Suprapubic skin (tissue), 4 donors: ENCODE measurements around the gene SPRYD3. TPM values are rescaled to one million over a fixed set of nuclear protein-coding genes. Genes with fewer than 3 reads are reported as not detected.
A peak's percentile ranks its signal among the peaks of the same experiment; 100 is the strongest.

Source experiments
- DNase-seq, 2 donors: peaks; one replicate each; pipeline ENCODE4 v3.0.0-alpha.2; 2019; ENCODE audit warnings: low spot score in 2 of 2
- H3K27ac ChIP-seq: fragments of 200-600 bp; sonication (generic); one replicate; pipeline ENCODE4 v1.5.1; 2019
- H3K27me3 ChIP-seq: fragments of 200-600 bp; sonication (generic); one replicate; pipeline ENCODE4 v1.5.1; 2019
- H3K36me3 ChIP-seq: fragments of 200-600 bp; sonication (generic); one replicate; pipeline ENCODE4 v1.5.1; 2019
- H3K4me1 ChIP-seq: fragments of 200-600 bp; sonication (generic); one replicate; pipeline ENCODE4 v1.5.1; 2019
- H3K4me3 ChIP-seq: fragments of 200-600 bp; sonication (generic); one replicate; pipeline ENCODE4 v1.5.1; 2019; ENCODE audit warnings: mild to moderate bottlenecking
- H3K9me3 ChIP-seq: fragments of 200-600 bp; sonication (generic); one replicate; pipeline ENCODE4 v1.5.1; 2019
- EP300 ChIP-seq: sonication (generic); formaldehyde crosslinking; IDR thresholded peaks from one replicate; pipeline ENCODE4 v1.6.1; 2017; ENCODE audit warnings: antibody characterized with exemption
- POLR2A ChIP-seq, 2 donors: fragments of 450-650 bp; IDR thresholded peaks; one replicate each; pipeline ENCODE4 v1.6.1; 2017; ENCODE audit warnings: antibody characterized with exemption in 2 of 2, mild to moderate bottlenecking in 2 of 2, moderate library complexity in 2 of 2
- POLR2AphosphoS5 ChIP-seq, 3 donors: sonication (generic); formaldehyde crosslinking; IDR thresholded peaks; one replicate each; pipeline ENCODE4 v1.6.1; 2017; ENCODE audit warnings: antibody characterized with exemption in 3 of 3
- WGBS: methylation state at CpG from one replicate; pipeline ENCODE4 v1.1.5; 2018; 5-methylcytosine and 5-hydroxymethylcytosine counted together
- total RNA-seq, 4 donors: library from RNA; depleted of rRNA; stranded (reverse); fragments of >200 nt; gene quantifications; one replicate each; pipeline ENCODE4 v1.1.0, GENCODE V29; 2016
- TF ChIP-seq, protein P1 (sequence below), 2 donors: fragments of 200-600 bp in 1 of 2; fragments of 450-650 bp in 1 of 2; sonication (generic) in 1 of 2; IDR thresholded peaks; one replicate each; pipeline ENCODE4 v1.5.1; 2016 to 2019; ENCODE audit warnings: antibody characterized with exemption in 2 of 2, mild to moderate bottlenecking in 1 of 2, moderate library complexity in 1 of 2

The SPRYD3 gene
- total RNA-seq, 4 donors from 2014 or later: 26.4 to 44.0 (median 34.4) TPM

DNA sequence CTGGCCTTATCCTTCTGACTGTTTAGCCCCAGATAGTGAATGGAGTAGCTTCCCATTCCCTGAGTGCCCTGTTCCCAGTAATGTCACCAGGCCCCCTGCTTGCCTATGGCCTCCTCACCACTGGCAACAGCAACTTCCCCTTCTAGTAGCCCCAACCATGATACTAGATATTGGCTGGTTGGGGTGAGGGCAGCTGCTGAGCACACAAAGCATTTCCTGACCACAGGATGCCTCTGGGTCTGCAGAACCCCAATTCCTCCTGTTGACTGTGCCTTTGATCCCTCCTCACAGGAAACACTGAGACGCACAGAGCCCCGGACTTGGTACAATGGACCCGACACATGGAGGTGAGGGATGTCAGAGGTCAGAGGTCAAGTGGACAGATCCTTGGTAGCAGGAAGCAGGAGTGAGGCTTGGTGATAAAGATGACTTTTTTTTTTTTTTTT lies 24.7 kb upstream of the SPRYD3 start:
- H3K36me3 ChIP-seq: peaks cover 4% of the 10 kb centered on the region
- H3K9me3 ChIP-seq: no peaks in the 10 kb centered on the region
- no peak overlapping the region for H3K4me3 ChIP-seq
- no peak overlapping the region for H3K27ac ChIP-seq
- 63% methylated on average over 3 of the region's 3 CpGs for WGBS
- no peaks in the 10 kb centered on the region for H3K27me3 ChIP-seq
- TF ChIP-seq, protein P1, sequence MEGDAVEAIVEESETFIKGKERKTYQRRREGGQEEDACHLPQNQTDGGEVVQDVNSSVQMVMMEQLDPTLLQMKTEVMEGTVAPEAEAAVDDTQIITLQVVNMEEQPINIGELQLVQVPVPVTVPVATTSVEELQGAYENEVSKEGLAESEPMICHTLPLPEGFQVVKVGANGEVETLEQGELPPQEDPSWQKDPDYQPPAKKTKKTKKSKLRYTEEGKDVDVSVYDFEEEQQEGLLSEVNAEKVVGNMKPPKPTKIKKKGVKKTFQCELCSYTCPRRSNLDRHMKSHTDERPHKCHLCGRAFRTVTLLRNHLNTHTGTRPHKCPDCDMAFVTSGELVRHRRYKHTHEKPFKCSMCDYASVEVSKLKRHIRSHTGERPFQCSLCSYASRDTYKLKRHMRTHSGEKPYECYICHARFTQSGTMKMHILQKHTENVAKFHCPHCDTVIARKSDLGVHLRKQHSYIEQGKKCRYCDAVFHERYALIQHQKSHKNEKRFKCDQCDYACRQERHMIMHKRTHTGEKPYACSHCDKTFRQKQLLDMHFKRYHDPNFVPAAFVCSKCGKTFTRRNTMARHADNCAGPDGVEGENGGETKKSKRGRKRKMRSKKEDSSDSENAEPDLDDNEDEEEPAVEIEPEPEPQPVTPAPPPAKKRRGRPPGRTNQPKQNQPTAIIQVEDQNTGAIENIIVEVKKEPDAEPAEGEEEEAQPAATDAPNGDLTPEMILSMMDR (IDR thresholded peaks at IDR 0.05): no peak
- no peak for TF ChIP-seq POLR2A (IDR thresholded peaks at IDR 0.05)
- no peak for TF ChIP-seq POLR2AphosphoS5 (IDR thresholded peaks at IDR 0.05)
- no peak for TF ChIP-seq EP300
- H3K4me1 ChIP-seq: peaks cover 25% of the 10 kb centered on the region
- peak; percentile 45 to 58 for DNase-seq

GRCh38 chr12:53102883-53103807 lies 24.0 kb upstream of the SPRYD3 start, which contains the start of gene SOAT2:
SOAT2 (plus strand) TSS chr12:53103486; CDS start chr12:53103578, 92 bp downstream.
- H3K9me3 ChIP-seq: no peaks in the 10 kb centered on the region
- H3K27me3 ChIP-seq: no peaks in the 10 kb centered on the region
- H3K27ac ChIP-seq: no peak within 1 kb of the TSS
- no peak within 1 kb of the TSS for H3K4me3 ChIP-seq
- TF ChIP-seq POLR2AphosphoS5 (IDR thresholded peaks at IDR 0.05): no peak
- TF ChIP-seq, protein P1 (IDR thresholded peaks at IDR 0.05): no peak
- no peak for TF ChIP-seq POLR2A (IDR thresholded peaks at IDR 0.05)
- no peak for TF ChIP-seq EP300
- peaks cover 4% of the 10 kb centered on the region for H3K36me3 ChIP-seq
- DNase-seq: peak; percentile 59 to 79
- H3K4me1 ChIP-seq: peaks cover 32% of the 10 kb centered on the region
- 80% methylated on average over 21 of the region's 23 CpGs for WGBS

- WGBS: 87% methylated on average over 12 of the region's 12 CpGs
- Histone ChIP-seq H3K27ac (no peak overlapping the region), H3K27me3 (no peaks in the 10 kb centered on the region), H3K4me1 (peaks cover 42% of the 10 kb centered on the region), H3K4me3 (no peak overlapping the region), H3K9me3 (no peaks in the 10 kb centered on the region), H3K36me3 (peaks cover 4% of the 10 kb centered on the region)
- TF ChIP-seq POLR2AphosphoS5 (IDR thresholded peaks at IDR 0.05) (no peak), POLR2A (IDR thresholded peaks at IDR 0.05) (no peak), EP300 (no peak)
- TF ChIP-seq, protein P1 (IDR thresholded peaks at IDR 0.05): no peak
- peak; percentile 42 to 64 for DNase-seq
Measured at GRCh38 chr12:53101931-53102781, 23.0 kb upstream of the SPRYD3 start.

DNA sequence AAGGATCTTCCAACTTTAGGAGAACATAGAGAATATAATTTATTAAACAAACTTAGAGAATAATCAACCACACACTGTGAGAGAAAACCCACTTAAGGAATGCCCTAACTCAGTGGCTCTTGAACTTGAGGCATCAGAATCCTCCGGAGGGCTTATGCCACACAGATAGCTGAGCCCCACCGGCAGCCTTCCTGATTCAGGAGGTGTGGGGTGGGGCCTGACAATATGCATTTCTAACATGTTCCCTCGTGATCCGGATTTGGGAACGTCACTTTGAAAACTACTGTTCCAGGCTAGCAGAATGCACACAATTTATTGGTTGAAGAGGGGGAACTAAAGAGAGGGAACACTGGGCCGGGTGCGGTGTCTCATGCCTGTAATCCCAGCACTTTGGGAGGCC lies 22.1 kb upstream of the SPRYD3 start:
- no peaks in the 10 kb centered on the region for H3K27me3 ChIP-seq

More for the DNA sequence above, 22.1 kb upstream of the SPRYD3 start:
- no peak overlapping the region for H3K27ac ChIP-seq
- 84% methylated on average over 7 of the region's 7 CpGs for WGBS
- H3K4me1 ChIP-seq: peaks cover 51% of the 10 kb centered on the region
- peak; percentile 32 to 37 for DNase-seq
- TF ChIP-seq POLR2AphosphoS5 (IDR thresholded peaks at IDR 0.05): no peak
- TF ChIP-seq, protein P1 (IDR thresholded peaks at IDR 0.05): no peak
- no peak for TF ChIP-seq POLR2A (IDR thresholded peaks at IDR 0.05)
- TF ChIP-seq EP300: no peak
- no peaks in the 10 kb centered on the region for H3K9me3 ChIP-seq
- no peak overlapping the region for H3K4me3 ChIP-seq
- H3K36me3 ChIP-seq: peaks cover 4% of the 10 kb centered on the region
